SW480 (cell line): ENCODE results near the gene PHACTR3.

Source experiments
- DNase-seq: peaks from one replicate; pipeline ENCODE4 v3.0.0-alpha.2; 2016; ENCODE audit warnings: low spot score

The PHACTR3 gene

GRCh38 chr20:59574308-59574707, 30.0 kb upstream of the PHACTR3 start:
- no peak for DNase-seq

DNA sequence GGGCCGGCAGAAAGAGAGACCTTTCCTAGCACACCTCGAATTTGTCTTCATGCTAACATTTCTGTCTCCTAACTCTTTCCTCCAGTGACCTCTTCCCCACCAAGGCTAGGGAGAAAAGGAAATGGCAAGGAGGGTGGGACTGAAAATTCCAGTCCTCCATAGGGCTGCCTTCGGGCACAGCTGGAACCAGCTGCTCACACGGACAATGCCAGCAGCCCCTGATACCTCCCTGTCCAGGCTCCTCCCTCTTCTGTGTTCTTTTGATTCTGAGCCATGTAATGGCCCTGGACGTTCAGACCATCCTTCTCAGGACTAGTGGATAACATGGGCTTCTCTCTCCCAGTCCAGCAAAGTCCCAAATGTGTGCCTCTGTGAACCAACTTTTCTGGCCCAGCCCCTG, 29.1 kb upstream of the PHACTR3 start:
- DNase-seq = no peak

GRCh38 chr20:59575653-59576052, 28.7 kb upstream of the PHACTR3 start:
- DNase-seq = no peak

DNA sequence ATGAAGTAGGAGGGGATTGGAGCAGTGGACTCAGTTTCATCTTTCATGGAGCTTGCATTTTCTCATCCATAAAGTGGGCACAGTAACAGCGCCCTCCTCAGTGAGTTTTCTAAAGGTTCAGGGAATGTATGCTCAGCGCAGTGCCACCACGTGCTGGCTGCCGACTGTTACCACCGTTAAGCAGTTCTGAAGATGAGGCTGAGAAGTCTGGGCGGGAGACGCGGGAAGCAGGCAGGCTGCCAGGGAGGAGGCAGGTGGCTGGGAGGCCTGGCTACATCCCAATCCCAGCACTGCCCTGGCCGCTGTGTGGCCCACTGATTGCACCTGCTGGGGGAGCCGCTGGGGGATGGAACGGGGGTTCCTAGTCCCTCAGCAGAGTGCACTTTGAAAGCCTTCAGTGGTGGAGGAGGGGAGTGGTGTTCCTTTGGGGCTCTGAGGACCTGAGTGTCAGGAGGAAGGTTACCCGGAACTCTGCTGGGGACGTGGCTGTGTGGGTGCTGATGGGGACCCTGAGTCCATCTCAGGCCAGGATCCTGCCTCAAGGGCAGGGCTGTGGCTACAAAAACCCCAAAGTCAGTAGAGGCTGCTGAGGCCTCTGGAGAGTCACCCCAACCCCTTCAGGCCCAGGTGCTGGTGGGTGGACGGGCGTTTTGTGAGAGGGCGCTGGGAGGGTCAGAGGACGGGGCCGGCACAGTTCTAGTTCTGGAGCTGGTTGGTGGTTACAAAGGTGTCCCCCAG, 28.0 kb upstream of the PHACTR3 start:
- no peak for DNase-seq

DNA sequence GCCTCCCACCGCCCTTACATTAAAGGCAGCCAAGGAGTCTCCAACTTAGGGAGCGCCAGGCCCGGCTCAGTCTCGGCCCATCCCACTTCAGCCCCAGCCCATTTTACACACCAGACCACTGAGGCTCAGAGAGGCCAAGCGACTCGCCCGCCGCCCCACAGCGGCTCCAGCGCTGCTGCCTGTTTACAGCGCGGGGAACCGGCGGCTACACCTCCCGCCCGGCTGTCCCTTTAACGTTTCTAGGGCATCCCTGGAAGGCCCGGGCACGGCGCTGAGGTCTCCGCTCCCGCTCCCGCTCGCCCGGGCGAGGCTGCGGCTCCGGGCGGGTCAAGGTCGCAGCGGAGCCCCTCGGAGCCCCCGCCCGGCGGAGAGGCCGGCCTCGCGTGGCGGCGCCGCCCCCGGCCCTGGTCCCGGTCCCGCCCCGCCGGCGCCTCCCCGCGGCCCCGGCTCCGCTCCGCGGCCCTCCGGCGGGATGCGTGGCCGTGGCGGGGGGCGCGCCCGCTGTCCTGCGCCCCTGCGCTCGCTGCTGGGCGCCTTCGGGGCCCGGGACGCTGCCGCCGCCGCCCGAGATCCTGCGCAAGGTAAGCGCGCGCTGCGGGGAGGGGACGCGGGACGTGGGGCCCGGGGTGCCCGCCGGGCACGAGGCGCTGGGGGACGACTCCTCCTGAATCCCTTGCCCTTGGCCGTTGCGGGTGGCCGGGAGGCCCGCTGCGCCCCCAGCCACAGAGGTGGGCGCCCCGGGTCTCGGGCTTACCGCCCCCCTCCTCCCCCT, 27.1 kb upstream of the PHACTR3 start:
- no peak for DNase-seq

- DNase-seq = no peak
Observed at GRCh38 chr20:59577809-59578435, 26.4 kb upstream of the PHACTR3 start.

GRCh38 chr20:59578436-59579403, 25.6 kb upstream of the PHACTR3 start:
- no peak for DNase-seq

DNA sequence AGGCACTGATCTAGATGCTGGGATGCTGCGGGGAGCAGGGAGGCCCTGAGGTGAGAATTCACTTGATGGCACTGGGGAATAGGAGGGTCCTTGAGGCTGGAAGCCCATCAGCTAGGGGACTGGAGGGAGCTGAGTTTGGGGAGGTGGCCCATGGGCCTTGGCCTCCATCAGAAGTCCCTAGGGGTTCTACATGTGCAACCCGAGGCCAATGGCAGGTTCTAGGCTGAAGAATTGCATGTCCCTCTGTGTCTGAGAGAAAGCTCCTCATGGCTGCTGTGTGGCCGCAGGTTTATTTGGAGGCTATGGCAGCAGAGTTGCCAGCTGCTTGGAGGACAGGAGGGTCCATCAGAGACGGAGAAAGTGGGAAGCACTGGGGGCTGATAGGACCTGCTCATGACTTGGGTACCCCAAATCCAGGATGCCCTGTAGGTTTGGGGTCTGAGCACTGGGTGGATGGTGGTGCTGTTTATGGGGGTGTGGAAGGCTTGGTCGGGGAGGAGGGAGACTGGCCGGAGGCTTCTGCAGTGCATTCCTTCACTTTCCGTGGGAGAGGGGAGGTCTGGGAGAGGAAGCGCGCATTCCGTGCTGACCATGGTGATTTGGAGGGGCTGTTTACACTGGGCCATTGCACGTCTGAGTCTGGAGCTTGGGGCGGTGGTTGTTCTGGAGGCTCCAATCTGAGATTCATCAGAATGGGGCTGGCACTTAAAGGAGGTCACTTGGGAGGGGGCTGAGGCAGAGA, 24.8 kb upstream of the PHACTR3 start:
- DNase-seq = no peak

DNA sequence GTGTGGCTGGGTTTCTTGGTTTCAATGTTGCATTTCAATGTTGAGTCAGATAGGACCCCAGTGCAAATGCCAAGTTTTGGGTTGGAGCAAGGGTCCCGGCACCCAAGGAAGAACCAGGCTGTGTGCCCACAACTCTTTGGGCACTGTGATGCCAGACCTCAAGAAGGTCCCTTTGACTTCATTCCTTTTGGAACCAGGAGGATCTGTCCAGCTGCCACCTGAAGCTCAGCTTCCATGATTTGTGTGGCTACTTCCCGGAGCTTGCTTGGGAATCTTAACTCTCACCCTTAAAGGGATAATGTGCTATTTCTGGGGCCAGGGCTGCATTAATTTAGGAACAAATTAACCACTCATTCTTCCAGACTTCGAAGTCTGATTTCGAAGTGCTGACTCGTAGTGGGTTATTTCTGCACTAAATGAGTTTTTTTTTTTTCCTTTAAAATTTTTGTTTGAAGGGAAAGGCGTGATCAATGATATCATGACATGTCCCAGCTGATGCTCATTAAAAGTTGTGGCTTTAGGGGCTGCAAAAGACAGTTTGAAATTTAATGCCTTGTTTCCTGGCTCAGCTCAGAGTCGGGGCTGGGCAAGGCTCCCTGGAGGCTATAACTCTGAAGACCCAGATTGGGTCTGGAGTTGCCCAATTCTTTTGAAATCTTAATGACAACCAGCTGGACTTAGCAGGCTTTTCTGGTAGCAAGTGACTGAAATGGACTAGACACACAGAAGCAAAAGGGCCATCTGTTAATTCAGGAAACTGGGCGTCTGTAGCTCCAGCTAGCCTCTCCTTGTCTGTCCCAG, 24.0 kb upstream of the PHACTR3 start:
- no peak for DNase-seq

DNA sequence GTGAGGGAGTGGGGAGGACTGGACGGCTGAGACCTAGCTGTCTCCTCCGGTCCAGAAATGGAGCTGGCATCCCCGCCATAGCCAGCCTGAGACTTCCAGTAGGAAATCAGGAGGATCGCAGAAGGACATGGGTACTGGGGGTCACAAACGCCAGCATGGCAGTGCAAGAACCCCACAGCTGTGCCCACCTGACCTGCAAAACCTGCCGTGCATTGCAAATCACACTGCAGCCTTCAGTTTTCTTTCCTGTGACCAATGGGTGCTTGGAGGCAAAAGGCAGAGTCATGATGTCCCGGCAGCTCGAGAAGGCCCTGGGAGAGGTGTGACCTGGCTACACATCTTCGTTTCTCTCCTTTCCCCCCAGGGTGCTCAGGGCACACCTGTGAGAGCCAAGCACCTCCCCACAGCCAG, 23.3 kb upstream of the PHACTR3 start:
- no peak for DNase-seq

GRCh38 chr20:59581993-59582679, 22.2 kb upstream of the PHACTR3 start:
- DNase-seq = no peak

GRCh38 chr20:59583428-59584277, 20.7 kb upstream of the PHACTR3 start:
- no peak for DNase-seq

GRCh38 chr20:59584278-59584925, 19.9 kb upstream of the PHACTR3 start:
- no peak for DNase-seq

- DNase-seq = no peak
Observed at GRCh38 chr20:59585714-59586409, 18.5 kb upstream of the PHACTR3 start.

- no peak for DNase-seq
Observed at GRCh38 chr20:59586613-59587012, 17.7 kb upstream of the PHACTR3 start.

DNA sequence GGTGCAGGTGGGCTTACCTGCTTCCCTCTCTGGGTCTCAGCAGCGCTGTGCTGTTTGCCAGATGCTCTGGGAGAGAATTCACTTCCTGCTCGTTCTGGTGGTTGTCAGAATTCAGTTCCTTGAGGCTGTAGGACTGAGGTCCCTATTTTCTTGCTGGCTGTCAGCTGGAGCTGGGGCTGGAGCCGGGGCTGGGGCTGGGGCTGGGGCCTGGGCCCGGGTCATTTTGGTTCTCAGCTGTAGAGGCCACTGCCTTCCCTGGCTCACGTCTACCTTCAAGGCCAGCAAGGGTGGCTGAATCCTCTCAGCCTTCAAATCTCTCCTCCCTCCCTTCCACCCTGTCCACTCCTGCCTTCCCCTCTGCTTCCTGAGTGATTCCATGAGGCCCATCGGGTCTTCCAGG, 16.8 kb upstream of the PHACTR3 start:
- DNase-seq = no peak

GRCh38 chr20:59588236-59588855, 16.0 kb upstream of the PHACTR3 start:
- DNase-seq = no peak
